Tibial nerve (tissue), 3 donors: ENCODE measurements around the gene SPATA17.

Experiments used
- CTCF ChIP-seq, 5 experiments: fragments of 200-600 bp in 3 of 5; fragments of 450-650 bp in 2 of 5; sonication (generic) in 3 of 5; IDR thresholded peaks; one replicate each; pipeline ENCODE4 v1.5.1; 2016 to 2019; ENCODE audit warnings: antibody characterized with exemption in 5 of 5, mild to moderate bottlenecking in 3 of 5, moderate library complexity in 2 of 5
- POLR2A ChIP-seq, 2 donors: fragments of 450-650 bp; IDR thresholded peaks; one replicate each; pipeline ENCODE4 v1.6.1; 2017; ENCODE audit warnings: antibody characterized with exemption in 2 of 2, mild to moderate bottlenecking in 2 of 2, moderate library complexity in 2 of 2

- TF ChIP-seq POLR2A (IDR thresholded peaks at IDR 0.05) (no peak), CTCF (IDR thresholded peaks at IDR 0.05) (no peak)
Observed at GRCh38 chr1:217703326-217703725, 72.2 kb downstream of the SPATA17 start.
